ENCODE measurements around the gene SMTN.

The SMTN gene

DNA sequence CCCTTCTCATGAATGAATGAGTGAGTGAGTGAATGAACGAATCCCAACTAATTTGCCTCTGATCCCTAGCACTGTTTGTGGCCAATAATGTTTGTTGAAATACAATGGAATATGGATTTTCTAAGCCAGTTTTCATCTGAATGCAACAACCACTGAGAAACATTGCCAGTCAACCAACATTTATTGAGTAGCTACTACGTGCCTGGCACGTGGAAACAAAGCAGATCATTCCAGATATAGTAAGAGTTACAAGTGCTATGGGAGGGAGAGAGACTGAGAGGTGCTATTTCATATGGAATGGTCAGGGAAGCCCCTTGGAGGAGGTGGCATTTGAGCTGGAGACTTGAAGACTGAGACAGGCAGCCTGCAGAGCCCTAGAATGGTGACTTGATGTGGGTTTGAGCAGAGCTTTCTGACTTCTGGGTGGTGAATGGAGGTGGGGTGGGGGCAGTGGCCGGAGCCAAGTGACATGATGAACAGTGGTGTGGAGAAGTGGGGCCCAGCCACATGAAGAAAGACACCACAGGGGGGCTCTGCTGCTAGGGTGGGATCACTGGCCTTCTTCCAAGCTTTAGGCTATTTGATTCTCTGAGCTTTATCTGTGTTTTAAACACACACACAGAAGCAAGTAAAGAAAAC lies 35.1 kb upstream of the SMTN start:
- H3K4me3 ChIP-seq (ENCODE audit: low read depth, low read length), result no peak overlapping the region
- TF ChIP-seq, protein P1, sequence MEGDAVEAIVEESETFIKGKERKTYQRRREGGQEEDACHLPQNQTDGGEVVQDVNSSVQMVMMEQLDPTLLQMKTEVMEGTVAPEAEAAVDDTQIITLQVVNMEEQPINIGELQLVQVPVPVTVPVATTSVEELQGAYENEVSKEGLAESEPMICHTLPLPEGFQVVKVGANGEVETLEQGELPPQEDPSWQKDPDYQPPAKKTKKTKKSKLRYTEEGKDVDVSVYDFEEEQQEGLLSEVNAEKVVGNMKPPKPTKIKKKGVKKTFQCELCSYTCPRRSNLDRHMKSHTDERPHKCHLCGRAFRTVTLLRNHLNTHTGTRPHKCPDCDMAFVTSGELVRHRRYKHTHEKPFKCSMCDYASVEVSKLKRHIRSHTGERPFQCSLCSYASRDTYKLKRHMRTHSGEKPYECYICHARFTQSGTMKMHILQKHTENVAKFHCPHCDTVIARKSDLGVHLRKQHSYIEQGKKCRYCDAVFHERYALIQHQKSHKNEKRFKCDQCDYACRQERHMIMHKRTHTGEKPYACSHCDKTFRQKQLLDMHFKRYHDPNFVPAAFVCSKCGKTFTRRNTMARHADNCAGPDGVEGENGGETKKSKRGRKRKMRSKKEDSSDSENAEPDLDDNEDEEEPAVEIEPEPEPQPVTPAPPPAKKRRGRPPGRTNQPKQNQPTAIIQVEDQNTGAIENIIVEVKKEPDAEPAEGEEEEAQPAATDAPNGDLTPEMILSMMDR (IDR thresholded peaks at IDR 0.05; ENCODE audit: control insufficient read depth, extremely low read depth, insufficient read depth), result no peak
- DNase-seq (ENCODE audit: low read depth), result no peak

GRCh38 chr22:31046539-31047226 lies 34.4 kb upstream of the SMTN start:
- DNase-seq (ENCODE audit: low read depth), result no peak
- H3K4me3 ChIP-seq (ENCODE audit: low read depth, low read length), result no peak overlapping the region

DNA sequence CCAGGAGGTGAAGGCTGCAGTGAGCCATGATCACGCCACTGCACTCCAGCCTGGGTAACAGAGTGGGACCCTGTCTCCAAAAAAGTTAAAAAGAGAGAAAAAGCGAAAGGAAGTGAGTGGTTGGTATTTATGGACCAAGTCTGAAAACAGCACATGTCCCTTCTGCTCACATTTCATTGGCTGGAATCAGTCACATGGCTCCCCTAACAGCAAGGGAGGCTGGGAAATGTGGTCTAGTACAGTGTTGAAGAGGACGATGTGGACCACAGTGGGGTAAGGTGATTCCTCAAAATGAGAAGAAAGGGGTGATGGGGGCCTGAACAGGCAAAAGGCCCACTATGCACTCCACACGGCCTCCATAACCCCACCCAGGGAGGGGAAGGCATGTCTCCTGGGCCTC lies 32.5 kb upstream of the SMTN start:
- TF ChIP-seq, protein P1 (IDR thresholded peaks at IDR 0.05; ENCODE audit: control insufficient read depth, extremely low read depth, insufficient read depth), result no peak
- no peak for DNase-seq (ENCODE audit: low read depth)
- H3K4me3 ChIP-seq (ENCODE audit: low read depth, low read length), result no peak overlapping the region

More at GRCh38 chr22:31046539-31047226, 34.4 kb upstream of the SMTN start:
- TF ChIP-seq, protein P1 (IDR thresholded peaks at IDR 0.05; ENCODE audit: control insufficient read depth, extremely low read depth, insufficient read depth), result no peak

DNA sequence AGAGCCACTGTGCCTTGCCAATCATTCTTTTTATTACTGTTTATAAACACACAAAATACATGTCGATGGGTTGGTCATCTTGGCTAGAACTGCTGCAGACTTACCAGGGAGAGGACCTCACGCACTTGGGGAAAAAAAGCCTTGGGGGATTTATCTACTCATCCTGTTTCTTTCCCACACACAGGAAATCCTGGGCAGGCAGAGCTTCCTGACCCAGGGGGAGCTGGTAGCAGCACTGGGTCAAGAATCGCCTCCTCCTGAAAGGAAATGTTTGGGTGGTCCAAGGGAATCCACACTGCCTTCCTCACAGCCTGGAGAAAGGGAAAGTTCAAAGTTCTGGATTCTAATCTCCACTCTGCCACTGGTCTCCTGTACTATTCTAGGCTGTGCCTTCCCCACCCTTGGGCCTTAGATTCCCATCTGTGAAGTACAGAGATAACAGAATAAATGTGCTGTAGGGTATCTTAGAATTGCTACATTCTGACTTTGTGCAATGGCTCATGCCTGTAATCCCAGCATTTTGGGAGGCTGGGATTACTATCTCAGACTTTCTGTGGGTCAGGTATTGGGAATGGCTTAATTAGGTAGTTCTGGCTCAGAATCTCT lies 31.2 kb upstream of the SMTN start:
- TF ChIP-seq, protein P1 (IDR thresholded peaks at IDR 0.05; ENCODE audit: control insufficient read depth, extremely low read depth, insufficient read depth), result no peak
- no peak for DNase-seq (ENCODE audit: low read depth)
- no peak overlapping the region for H3K4me3 ChIP-seq (ENCODE audit: low read depth, low read length)

DNA sequence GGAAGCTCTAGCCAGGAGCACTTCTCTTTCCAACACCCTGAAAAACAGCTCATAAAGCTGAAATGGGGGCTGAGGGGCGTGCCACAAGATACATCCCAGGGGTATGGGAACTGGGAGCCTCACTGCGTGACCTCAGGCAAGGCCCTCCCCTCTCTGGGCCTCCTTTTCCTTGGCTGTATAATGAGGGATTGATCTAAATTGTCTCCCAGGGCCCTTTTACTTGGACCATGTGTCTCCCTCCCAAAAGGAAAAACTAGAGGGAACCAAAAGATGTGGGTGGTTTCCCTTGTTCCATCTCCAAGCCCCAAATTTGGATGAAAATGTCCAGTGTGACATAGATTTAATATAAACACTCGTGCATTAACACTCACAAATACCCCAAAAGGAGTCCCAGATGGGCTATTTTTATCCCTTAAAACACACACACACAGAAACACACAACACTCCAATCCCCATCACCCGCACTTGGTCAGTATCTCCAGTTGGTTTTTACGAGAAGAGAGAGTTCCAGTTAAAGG lies 25.9 kb upstream of the SMTN start:
- H3K4me3 ChIP-seq (ENCODE audit: low read depth, low read length), result no peak overlapping the region
- TF ChIP-seq, protein P1 (IDR thresholded peaks at IDR 0.05; ENCODE audit: control insufficient read depth, extremely low read depth, insufficient read depth), result no peak
- DNase-seq (ENCODE audit: low read depth), result no peak

DNA sequence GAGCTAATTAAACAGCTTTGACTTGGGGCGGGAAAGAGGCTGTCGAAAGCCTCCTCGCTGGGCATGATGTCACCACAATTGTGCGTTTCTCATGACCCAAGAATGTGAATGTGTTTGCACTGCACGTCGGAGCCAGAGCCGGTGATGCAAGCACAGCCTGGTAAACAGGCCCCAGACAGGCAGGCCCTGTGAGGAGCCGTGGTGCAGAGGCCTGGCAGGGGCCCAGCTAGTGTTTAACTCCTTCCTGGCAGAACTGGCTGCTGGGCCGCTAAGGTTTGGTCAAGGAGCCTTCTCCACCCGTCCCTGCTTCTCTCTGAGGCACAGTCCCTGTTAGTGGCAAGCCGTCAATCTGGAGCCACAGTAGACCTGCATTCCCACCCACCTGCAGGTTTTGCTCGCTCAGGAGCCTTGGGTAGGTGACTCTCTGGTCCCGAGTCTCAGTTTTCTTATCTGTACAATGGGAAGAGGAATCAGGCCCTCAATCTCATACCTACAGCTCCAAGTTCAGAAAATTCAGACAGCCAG lies 25.4 kb upstream of the SMTN start:
- TF ChIP-seq, protein P1 (IDR thresholded peaks at IDR 0.05; ENCODE audit: control insufficient read depth, extremely low read depth, insufficient read depth), result no peak
- no peak overlapping the region for H3K4me3 ChIP-seq (ENCODE audit: low read depth, low read length)
- peak; percentile 98 for DNase-seq (ENCODE audit: low read depth)
